GM19438 (cell line): Measurements from ENCODE around the gene SLC36A2.
A peak's percentile ranks its signal among the peaks of the same experiment; 100 is the strongest.
"Not testable (repeated sequence)": the region's sequence is repeated elsewhere in the genome, so short reads cannot be mapped to it uniquely, and the experiment has no call there.

Experiments used
- ATAC-seq: cut with Tn5 transposase; IDR thresholded peaks from one replicate; pipeline ENCODE4 v1.9.1; 2021; ENCODE audit warnings: low read depth; ENCODE audit not compliant: unreplicated experiment

The SLC36A2 gene

DNA sequence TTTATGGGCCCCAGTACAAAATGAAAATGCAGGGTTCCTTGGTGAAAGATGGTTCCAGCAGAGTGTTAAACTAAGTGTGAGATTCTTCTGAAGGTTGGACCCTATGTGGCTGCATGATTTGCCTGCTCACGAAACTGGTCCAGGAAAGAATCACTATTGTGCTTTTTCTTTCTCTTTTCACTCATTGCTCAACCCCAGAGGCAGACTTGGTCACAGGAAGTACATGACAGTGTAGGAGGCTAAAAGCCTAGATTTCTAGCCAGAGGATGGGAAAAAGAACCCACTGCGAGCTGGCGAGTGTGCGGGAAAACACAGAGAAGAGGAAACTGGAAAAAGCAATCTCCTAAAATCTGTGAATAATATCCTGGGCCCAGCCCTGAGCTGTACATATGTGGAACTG, 18.6 kb downstream of the SLC36A2 start:
- no peak for ATAC-seq

DNA sequence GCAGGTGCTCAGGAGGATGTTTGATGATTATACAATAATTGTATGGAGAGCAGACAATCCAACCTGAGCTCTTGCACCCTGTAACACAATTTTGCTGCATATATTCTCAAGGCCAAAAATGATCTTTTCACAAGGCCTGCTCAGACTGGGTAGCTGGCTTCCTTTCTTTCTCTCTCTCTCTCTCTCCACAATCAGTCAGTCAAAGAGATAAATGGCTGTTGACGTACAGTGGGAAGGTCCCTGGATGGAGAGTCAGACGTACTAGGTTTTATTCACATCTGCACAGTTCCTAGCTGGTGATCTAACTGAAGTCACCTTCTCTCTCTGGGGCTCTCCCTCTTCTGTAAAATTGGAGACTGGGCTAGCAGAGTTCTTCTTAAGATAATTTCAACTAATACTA, 19.8 kb downstream of the SLC36A2 start:
- no peak for ATAC-seq

DNA sequence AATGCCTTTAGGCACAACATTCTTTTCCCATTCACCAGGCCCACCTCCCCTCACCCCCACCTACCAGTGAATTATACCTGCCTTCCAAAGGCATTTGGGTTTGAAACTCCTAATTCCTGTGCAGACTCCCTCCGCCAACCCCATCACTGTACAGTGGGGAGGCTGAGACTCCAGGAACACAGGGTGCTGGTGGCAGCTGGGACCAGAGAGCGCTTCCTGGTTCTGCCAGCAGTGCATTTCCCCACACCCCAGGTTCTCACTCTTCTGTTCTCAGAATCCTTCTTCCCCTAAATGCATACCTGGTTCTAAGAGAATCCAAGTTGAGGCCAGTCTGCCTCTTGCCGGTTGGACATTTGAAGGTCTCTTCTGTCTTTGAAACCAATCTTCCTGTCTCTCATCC, 21.1 kb downstream of the SLC36A2 start:
- no peak for ATAC-seq

DNA sequence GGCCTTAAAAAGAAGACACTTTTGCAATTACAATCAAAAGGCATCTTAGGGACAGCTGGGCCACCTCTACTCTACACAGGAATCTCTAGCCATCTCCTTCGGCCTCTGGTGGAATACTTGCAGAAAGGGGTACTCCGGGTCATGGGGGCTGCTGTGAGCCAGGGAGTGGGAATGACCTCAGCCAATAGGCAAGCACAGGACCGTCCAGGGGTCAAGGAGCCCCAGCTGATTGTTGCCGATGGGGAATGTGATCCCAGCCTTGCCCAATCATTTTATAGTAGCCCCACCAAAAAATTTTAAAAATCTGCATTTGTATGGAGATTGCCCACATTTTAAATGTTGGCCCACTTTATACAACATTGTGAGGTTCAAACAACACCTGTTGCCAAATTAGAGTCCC, 26.9 kb downstream of the SLC36A2 start:
- no peak for ATAC-seq

DNA sequence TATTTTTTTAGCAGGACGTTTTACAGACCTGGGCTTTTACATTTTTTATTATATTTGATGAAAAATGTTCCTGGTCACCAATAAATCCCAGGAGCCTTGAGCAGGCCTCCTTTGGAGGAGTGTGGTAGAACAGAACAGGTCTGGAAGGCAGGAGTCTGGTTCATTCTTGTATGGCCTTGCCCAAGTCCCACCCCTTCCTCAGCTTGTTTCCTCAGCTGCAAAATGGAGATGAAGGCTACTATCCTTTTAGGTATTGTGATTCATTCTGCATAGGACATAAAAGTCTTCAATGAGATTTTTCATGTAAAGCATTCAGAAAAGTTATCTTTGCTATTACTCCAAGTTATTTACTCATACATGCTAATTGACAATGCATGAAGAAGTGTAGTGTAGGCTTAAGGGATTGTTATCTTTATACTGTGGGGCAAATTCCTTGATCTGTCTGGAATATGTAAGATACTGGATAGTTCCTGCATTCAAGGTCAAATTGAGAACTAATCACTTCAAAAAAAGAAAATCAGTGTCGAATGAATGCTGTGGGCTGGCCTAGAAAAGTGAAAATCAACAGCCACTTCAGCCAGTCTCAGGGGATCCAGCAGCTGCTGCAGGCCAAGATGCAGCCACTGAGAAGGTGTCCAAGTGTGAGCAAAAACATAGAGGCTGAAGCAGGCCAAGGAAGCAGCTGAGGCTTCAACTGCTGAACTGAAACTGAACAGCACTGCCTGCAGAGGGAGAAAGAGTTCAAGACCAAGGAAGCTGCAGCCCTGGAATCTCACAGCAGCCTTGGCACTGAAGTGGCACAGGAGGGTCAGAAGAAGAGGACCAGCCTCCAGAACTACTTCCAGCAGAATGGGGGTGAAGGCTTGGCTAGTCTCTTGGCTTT, 28.3 kb downstream of the SLC36A2 start:
- ATAC-seq: no peak

DNA sequence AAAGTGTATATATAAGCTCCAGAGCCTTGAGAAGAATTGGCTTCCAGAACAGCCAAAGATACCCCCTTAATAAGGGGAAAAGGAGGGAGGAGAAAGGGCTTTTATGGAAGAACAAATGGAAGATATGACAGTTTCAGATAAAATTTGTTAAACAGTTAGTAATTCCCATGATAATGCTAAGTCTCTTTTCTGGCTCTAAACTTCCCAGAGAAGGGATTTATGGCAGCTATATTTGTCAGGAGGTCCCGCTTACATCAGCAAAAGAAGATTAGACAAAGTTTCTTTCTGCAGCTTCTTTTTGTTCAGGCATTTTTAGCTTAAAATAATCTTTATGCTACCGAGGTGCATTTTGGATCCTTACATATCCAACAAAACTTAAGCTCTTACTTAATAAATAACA, 29.5 kb downstream of the SLC36A2 start:
- no peak for ATAC-seq

DNA sequence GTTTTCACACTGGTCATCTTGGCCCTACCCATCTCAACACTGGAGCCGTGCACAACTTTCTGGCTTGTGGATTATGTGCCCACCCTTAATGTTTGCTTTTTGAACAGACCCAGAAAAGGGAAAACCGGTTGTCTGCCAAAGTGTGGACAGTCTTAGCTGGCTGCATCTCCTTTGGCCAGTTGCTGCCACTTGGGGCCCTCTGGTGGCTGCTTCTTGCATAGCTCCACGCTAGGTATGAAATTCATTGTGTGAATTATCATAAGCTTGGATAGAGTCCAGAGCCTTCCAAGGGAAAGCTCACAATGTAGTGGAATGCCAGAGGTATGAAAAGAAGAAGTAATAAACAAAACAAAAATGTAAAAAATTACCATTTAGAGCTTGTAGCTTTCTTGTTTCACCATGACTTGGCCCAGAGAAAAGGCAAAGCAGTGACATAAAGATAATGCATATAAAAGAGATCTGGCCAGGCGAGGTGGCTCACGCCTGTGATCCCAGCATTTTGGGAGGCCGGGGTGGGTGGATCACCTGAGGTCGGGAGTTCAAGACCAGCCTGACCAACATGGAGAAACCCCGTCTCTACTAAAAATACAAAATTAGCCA, 31.3 kb downstream of the SLC36A2 start:
- ATAC-seq: peak; percentile 76

DNA sequence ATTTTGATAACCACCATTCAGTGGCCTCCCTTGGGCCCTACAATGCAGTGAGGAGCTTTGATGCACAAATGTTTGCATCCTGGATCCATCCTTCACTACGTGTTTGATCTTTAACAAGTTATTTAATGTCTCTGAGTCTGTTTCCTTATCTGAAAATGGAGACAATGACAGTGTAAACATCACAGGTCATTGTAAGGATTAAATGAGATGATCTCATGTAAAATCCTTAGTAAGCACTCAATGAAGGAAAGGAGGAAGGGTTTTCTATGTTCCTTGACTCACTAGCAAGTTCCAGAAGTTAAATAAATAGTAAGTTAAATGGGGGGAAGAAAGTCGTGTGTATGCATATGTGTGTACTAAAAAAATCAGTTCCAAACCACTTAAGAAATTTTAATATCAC, 34.0 kb downstream of the SLC36A2 start:
- no peak for ATAC-seq

DNA sequence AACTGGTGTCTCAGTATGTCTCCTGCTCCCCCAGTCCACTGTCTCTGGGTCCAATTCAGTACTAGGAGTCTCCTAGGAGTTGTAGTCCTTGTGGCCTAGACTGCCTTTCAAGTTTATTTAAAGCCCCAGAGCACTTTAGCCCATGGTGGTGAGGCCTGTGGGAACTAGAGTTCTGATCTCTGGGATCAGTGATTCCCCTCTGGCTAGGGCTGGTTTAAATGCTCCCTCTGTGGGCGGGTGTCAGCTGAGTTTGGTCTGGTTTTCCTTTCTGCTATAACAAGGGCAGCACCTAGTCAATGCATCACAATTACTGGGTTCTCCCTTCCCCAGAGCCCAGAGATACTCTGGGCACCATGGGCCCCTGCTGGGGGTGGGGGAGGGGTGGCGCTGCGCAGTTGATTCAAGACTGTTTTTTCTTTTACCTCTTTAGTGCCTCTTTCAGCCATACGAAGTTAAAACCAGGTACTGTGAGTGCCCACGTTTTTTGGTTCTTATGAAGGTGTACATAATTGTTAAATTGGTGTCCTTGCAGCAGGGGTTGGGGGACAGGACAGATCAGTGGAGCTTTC, 34.5 kb downstream of the SLC36A2 start:
- no peak for ATAC-seq

DNA sequence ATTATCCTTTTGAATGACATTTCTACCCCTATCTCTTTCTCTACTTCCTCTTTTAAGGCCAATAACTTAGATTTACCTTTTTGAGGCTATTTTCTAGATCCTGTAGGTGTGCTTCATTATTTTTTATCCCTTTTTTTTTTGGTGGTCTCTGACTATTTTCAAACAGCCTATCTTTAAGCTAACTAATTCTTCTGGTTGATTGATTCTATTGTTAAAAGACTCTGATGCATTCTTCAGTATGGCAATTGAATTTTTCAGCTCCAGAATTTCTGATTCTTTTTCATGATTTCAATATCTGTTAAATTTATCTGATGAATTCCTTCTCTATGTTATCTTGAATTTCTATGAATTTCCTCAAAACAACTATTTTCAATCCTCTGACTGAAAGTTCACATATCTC, 36.4 kb downstream of the SLC36A2 start:
- ATAC-seq: no peak

DNA sequence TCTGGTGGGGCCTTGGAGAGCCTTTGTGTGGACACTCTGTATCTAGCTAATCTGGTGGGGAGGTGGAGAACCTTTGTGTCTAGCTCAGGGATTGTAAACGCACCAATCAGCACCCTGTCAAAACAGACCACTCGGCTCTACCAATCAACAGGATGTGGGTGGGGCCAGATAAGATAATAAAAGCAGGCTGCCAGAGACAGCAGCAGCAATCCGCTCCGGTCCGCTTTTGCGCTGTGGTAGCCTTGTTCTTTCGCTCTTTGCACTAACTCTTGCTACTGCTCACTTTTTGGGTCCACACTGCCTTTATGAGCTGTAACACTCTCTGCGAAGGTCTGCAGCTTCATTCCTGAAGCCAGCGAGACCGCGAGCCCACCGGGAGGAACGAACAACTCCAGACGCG, 37.5 kb downstream of the SLC36A2 start:
- ATAC-seq: not testable (repeated sequence)

DNA sequence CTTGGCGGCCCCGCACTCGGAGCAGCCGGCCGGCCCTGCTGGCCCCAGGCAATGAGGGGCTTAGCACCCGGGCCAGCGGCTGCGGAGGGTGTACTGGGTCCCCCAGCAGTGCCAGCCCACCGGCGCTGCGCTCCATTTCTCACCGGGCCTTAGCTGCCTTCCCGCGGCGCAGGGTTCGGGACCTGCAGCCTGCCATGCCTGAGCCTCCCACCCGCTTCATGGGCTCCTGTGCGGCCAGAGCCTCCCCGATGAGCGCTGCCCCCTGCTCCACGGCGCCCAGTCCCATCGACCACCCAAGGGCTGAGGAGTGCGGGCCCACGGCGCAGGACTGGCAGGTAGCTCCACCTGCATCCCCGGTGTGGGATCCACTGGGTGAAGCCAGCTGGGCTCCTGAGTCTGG, 38.1 kb downstream of the SLC36A2 start:
- ATAC-seq: not testable (repeated sequence)

DNA sequence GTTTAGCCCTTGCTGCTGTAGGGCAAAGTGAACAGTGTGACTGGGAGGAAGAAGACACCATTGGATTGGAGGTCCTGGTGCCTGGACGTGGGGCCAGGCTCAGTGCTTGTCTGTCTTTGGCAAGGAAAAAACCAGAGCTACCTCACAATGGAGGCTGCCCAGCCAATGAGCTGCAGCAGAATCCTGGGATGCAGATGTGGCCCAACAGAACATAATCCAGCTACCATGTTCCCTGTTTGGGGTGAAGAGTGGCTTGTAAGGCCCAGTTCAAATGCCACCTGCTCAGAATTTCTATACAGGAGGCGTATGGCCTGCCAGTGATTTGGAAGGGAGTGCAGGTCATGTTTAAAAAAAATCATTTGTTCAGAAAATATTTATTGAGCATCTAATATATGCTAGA, 43.7 kb downstream of the SLC36A2 start, which contains the start of gene SLC36A3:
Gene SLC36A3 (minus strand): TSS at position 101 of the 400 bp plus-strand sequence. CDS start 412 bp downstream, outside the sequence.
- ATAC-seq: no peak

DNA sequence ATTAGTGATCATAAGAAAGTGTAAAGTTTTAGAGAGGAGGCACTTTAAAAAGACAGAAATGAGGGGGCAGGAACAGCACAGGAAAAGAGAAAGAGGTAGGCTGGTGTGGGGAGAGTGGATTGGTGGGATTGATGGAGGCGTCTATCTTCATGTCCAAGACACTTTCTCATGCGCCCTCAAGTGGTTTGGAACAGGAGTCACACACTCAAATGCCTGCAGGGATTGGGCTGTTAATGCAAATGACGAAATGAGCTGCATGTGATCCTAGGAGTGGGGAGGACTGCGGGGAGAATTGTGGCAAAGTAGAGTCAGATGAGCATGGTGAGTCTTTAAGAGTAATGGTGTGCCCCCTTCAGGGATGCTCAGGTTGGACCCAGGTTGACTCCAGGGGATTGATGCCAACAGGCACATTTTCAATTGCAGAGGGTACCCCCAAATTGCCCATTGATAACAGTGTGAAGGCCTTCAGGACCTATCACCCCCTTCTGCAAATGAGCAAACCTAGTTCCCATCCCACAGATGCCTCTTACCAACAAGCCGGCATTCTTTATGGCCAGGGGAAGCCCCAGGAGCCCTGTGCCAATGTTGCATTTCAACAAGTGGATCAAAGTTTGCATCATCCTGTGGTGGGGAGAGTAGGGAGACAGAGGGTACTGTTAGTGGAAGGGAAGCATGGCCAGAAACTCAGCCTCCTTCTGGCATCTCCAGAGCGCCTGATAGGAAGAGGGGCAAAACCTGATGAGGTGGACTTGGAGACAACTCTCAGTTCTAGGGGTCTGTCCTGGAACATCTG, 49.1 kb downstream of the SLC36A2 start:
- ATAC-seq: no peak

DNA sequence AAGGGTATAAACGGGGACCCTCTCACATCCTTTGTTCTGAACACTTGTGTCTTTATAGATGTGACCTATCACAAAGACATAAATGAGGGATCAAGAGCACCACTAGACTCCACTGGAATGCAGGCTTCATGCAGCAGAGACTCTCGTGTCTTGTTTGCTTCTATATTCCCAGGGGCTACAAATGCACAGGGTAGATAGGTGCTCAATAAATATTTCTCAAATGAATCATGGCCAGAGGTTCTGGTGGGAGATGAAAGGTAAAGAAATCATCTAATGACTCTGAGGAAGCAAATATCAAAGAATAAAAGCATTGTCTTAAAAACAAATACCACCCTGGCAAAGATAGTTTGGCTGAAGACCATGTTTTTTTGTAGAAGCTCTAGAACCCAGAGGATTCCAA, 50.4 kb downstream of the SLC36A2 start:
- no peak for ATAC-seq

DNA sequence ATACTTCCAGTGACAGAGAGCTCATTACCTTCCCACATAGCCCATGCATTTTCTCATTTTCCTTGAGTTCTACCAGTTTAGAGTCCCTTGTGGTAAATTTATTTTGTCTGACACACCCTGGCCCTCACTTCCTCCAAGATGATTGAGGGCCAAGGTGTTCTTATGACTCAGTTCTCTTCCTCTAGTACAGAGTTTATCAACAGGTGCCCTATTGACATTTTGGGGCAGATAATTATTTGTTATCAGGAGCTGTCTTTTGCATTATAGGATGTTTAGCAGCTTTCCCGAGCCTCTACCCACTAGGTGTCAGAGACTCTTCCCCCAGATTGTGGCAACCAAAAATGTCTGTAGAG, 50.9 kb downstream of the SLC36A2 start:
- ATAC-seq: no peak

DNA sequence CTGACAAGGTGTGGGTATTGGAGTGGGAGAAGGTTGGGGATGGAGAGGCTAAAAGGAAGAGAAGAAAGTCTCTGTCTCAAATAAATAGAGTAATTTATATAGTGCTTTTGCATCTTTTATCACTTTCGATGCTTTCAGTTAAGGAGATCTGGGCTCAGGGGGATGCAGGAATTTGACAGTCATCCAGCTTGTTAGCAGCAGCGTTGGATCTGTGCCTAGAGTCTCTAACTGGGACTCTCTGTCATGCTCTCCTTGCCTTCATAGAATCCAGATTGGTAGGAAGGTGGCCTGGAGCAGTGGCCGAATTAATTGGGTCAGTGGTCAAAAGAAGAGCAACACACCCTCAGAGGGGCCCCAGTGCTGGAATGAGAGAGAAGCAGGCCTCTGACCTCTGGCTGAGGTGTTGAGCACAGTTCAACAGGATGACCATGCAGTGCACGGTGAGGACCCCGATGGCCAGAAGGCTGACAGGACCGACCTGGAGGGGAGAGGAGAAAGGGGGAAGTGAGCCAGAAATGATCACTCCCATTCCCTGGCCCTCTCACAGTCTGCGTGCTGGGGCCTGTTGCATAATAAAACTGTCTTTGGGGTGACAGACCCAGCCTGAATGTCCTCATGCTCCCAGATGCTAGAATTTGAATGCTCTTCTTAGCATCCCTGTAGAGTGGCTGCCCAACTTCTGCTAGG, 51.4 kb downstream of the SLC36A2 start:
- no peak for ATAC-seq

DNA sequence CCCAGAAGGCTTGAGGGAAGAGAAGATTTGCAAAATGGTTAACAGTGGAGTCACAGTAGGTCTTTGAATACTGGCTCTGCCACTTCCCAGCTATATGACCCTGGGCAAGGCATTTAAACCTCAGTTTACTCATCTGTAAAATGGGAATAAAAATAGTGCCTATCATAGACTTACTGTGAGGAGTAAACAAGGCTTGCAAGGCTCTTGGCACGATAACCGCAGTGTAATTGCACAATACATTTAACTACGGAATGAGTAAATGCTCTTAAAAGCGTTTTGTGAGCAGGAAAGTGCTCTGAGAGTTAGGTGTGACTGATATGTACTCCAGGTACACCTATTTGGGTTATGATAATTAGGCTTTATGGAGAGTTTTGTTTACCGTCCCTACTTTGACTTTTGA, 52.2 kb downstream of the SLC36A2 start:
- no peak for ATAC-seq

DNA sequence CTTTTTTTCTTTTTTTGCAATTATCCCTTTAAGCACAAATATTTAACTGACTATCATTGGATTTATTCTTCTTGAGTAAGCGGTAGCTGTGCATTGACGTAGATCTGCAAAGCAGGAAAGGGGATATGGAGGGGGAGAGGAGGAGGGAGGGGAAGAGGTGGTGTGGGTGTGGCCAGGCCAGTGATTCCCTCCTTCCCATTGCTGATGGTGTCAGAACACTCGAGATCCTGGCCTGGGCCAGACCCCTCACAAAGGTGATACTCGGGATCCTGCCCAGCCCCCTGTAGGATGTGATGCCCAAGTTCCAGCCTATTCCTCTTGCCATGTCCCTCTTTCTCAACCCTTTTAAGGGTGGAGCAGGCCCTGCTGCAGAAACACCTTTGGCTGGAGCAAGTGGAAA, 53.7 kb downstream of the SLC36A2 start:
- no peak for ATAC-seq

DNA sequence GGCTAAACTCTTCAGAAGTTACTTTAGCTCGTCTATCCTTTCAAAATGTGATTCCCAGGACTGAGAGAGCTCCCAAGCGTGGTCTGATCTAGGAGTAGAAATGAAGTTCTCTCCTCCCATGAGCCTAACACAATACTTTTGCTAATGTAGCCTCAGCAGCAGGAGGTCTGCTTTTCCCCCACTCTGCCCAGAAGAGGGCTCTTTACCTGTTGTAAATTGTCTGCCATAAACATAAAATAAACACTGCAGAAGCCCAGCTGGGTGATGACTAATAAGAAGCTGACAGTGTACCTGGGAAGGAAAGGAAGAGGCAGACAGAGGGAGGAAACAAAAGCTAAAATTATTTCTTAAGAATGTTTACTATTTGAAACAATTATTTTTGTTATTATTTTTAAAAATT, 59.2 kb downstream of the SLC36A2 start:
- ATAC-seq: no peak

DNA sequence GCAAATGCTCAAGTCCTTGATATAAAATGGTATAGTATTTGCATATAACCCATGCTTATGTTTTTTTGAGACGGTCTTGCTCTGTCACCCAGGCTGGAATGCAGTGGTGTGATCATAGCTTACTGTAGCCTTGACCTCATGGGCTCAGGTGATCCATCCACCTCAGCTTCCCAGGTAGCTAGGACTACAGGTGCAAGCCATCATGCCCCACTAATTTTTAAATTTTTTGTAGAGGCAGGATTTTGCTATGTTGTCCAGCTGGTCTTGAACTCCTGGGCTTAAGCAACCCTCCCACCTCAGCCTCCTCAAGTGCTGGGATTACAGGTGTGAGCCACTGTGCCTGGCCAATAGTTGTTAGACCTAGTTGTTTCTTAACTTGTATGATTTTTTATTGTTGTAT, 61.1 kb downstream of the SLC36A2 start:
- ATAC-seq: no peak
